HG03025 (cell line): Measurements from ENCODE around the gene IFITM2.

Experiments
- ATAC-seq: cut with Tn5 transposase; IDR thresholded peaks from one replicate; pipeline ENCODE4 v1.9.1; 2021; ENCODE audit warnings: mild to moderate bottlenecking, moderate library complexity; ENCODE audit not compliant: unreplicated experiment, low FRiP score

IFITM2 gene

GRCh38 chr11:358129-358800, 50.6 kb downstream of the IFITM2 start:
- ATAC-seq = no peak
